ENCODE measurements around the gene POR. TPM values are rescaled to one million over a fixed set of nuclear protein-coding genes. Genes with fewer than 3 reads are reported as not detected.

POR gene
- total and polyA plus RNA-seq, 4 donors: 116 to 973 (median 474) TPM

GRCh38 chr7:75924256-75924655, 9.3 kb downstream of the POR start (continued):
- TF ChIP-seq ZBTB33 (IDR thresholded peaks at IDR 0.05): no peak

GRCh38 chr7:75924889-75925288, 9.9 kb downstream of the POR start:
- no peak for DNase-seq (ENCODE audit: low spot score)
- 87% methylated on average over 2 of the region's 2 CpGs for WGBS
- H3K4me1 ChIP-seq (ENCODE audit: control insufficient read depth in 4 of 4, insufficient read depth in 4 of 4, low read length in 3 of 4): peaks cover 13 to 64% (median 25%) of the 10 kb centered on the region in 4 donors
- H3K36me3 ChIP-seq (ENCODE audit: control insufficient read depth in 4 of 4, insufficient read depth in 3 of 4, low read depth in 1 of 4, low read length in 3 of 4): peaks cover 2 to 23% (median 14%) of the 10 kb centered on the region in 4 donors
- H3K27me3 ChIP-seq (ENCODE audit: control insufficient read depth in 4 of 4, insufficient read depth in 4 of 4, low read length in 3 of 4): no peaks in the 10 kb centered on the region
- no peak for TF ChIP-seq TAF1 (conservative IDR thresholded peaks at IDR 0.05)
- TF ChIP-seq HNF4A (conservative IDR thresholded peaks at IDR 0.05): no peak
- no peak for TF ChIP-seq ATF3 (IDR thresholded peaks at IDR 0.05)
- no peaks in the 10 kb centered on the region for H3K9me3 ChIP-seq (ENCODE audit: control insufficient read depth in 4 of 4, low read length in 3 of 4)
- H3K9ac ChIP-seq (ENCODE audit: low read depth in 1 of 2, low read length in 2 of 2): peak overlapping the region; percentile 31 to 61
- no peak overlapping the region for H3K4me3 ChIP-seq (ENCODE audit: low read depth in 1 of 3, low read length in 3 of 3)
- H3K27ac ChIP-seq (ENCODE audit: low read depth in 1 of 2, low read length in 2 of 2): peak overlapping the region; percentile 99 to 100

- Histone ChIP-seq H3K9ac (ENCODE audit: low read depth in 1 of 2, low read length in 2 of 2) (peak overlapping the region in 1 of 2 donors; percentile 72), H3K36me3 (ENCODE audit: control insufficient read depth in 4 of 4, insufficient read depth in 3 of 4, low read depth in 1 of 4, low read length in 3 of 4) (peaks cover 2 to 26% (median 15%) of the 10 kb centered on the region in 4 donors), H3K27me3 (ENCODE audit: control insufficient read depth in 4 of 4, insufficient read depth in 4 of 4, low read length in 3 of 4) (no peaks in the 10 kb centered on the region), H3K9me3 (ENCODE audit: control insufficient read depth in 4 of 4, low read length in 3 of 4) (no peaks in the 10 kb centered on the region), H3K4me3 (ENCODE audit: low read depth in 1 of 3, low read length in 3 of 3) (no peak overlapping the region), H3K4me1 (ENCODE audit: control insufficient read depth in 4 of 4, insufficient read depth in 4 of 4, low read length in 3 of 4) (peaks cover 13 to 60% (median 24%) of the 10 kb centered on the region in 4 donors), H3K27ac (ENCODE audit: low read depth in 1 of 2, low read length in 2 of 2) (peak overlapping the region; percentile 99 to 100)
- TF ChIP-seq EGR1 (IDR thresholded peaks at IDR 0.05; ENCODE audit: low read depth in 2 of 2) (no peak), REST (IDR thresholded peaks at IDR 0.05) (peak; percentile 74), MAX (IDR thresholded peaks at IDR 0.05) (peak; percentile 10)
- DNase-seq (ENCODE audit: low spot score): no peak
- WGBS: 58% methylated on average over 10 of the region's 10 CpGs
These were observed 10.9 kb downstream of the POR start for GRCh38 chr7:75925717-75926435.

GRCh38 chr7:75928568-75928914, 13.6 kb downstream of the POR start:
- Histone ChIP-seq H3K4me1 (ENCODE audit: control insufficient read depth in 4 of 4, insufficient read depth in 4 of 4, low read length in 3 of 4) (peaks cover 10 to 56% (median 21%) of the 10 kb centered on the region in 4 donors), H3K9me3 (ENCODE audit: control insufficient read depth in 4 of 4, low read length in 3 of 4) (no peaks in the 10 kb centered on the region), H3K27me3 (ENCODE audit: control insufficient read depth in 4 of 4, insufficient read depth in 4 of 4, low read length in 3 of 4) (no peaks in the 10 kb centered on the region), H3K9ac (ENCODE audit: low read depth in 1 of 2, low read length in 2 of 2) (peak overlapping the region; percentile 5 to 15), H3K36me3 (ENCODE audit: control insufficient read depth in 4 of 4, insufficient read depth in 3 of 4, low read depth in 1 of 4, low read length in 3 of 4) (peaks cover 2 to 19% (median 12%) of the 10 kb centered on the region in 4 donors), H3K27ac (ENCODE audit: low read depth in 1 of 2, low read length in 2 of 2) (peak overlapping the region; percentile 80 to 94), H3K4me3 (ENCODE audit: low read depth in 1 of 3, low read length in 3 of 3) (no peak overlapping the region)
- TF ChIP-seq RXRA (IDR thresholded peaks at IDR 0.05) (peak in 1 of 2 donors; percentile 63), ZBTB33 (IDR thresholded peaks at IDR 0.05) (no peak)
- WGBS: 75% methylated on average over 4 of the region's 4 CpGs
- DNase-seq (ENCODE audit: low spot score): no peak

All from liver (tissue), 9 donors.